Right lobe of liver (tissue), 4 donors: Measurements from ENCODE around the gene PARL.

Source experiments
- POLR2A ChIP-seq: fragments of 450-650 bp; IDR thresholded peaks from one replicate; pipeline ENCODE4 v1.6.1; 2017; ENCODE audit warnings: antibody characterized with exemption, mild to moderate bottlenecking
- TF ChIP-seq, protein P1 (sequence below), 4 donors: fragments of 200-600 bp in 3 of 4; fragments of 450-650 bp in 1 of 4; IDR thresholded peaks; one replicate each; pipeline versions ENCODE4 v1.5.1 to v1.8.0; 2016 to 2022; ENCODE audit warnings: antibody characterized with exemption in 4 of 4, mild to moderate bottlenecking in 2 of 4
- donor health status: DM: no; HTN: no; CAD: no.
- donor health status: DM: no; HTN: no; CAD: no.
- donor health status: DM: no; HTN: yes; CAD: no.

GRCh38 chr3:183892610-183893214 is 8.0 kb upstream of the PARL start:
- TF ChIP-seq, protein P1, sequence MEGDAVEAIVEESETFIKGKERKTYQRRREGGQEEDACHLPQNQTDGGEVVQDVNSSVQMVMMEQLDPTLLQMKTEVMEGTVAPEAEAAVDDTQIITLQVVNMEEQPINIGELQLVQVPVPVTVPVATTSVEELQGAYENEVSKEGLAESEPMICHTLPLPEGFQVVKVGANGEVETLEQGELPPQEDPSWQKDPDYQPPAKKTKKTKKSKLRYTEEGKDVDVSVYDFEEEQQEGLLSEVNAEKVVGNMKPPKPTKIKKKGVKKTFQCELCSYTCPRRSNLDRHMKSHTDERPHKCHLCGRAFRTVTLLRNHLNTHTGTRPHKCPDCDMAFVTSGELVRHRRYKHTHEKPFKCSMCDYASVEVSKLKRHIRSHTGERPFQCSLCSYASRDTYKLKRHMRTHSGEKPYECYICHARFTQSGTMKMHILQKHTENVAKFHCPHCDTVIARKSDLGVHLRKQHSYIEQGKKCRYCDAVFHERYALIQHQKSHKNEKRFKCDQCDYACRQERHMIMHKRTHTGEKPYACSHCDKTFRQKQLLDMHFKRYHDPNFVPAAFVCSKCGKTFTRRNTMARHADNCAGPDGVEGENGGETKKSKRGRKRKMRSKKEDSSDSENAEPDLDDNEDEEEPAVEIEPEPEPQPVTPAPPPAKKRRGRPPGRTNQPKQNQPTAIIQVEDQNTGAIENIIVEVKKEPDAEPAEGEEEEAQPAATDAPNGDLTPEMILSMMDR (IDR thresholded peaks at IDR 0.05), result no peak
- TF ChIP-seq POLR2A, result no peak
